DOHH2 (cell line): ENCODE results near the gene BAZ1A.

ENCODE experiments used
- H3F3A ChIP-seq: fragments of 200-600 bp; sonication (generic), shearing (Covaris generic); 2 replicates; pipeline ENCODE4 v1.6.0; 2016; ENCODE audit warnings: antibody characterized with exemption, mild to moderate bottlenecking; ENCODE audit not compliant: control insufficient read depth, insufficient read depth
- H3K27ac ChIP-seq: fragments of 200-600 bp; sonication (generic); 2 replicates; pipeline ENCODE4 v1.5.1; 2014; ENCODE audit warnings: low read depth, mild to moderate bottlenecking, low read length, moderate library complexity
- H3K27me3 ChIP-seq: fragments of 200-600 bp; sonication (generic); 2 replicates; pipeline ENCODE4 v1.6.1; 2014; ENCODE audit warnings: mild to moderate bottlenecking, low read length, mixed read lengths; ENCODE audit not compliant: control insufficient read depth
- H3K36me3 ChIP-seq: fragments of 200-600 bp; sonication (generic); 2 replicates; pipeline ENCODE4 v1.6.1; 2014; ENCODE audit warnings: mild to moderate bottlenecking, low read length, moderate library complexity, mixed read lengths; ENCODE audit not compliant: control insufficient read depth
- H3K4me1 ChIP-seq: fragments of 200-600 bp; sonication (generic); 2 replicates; pipeline ENCODE4 v1.6.1; 2014; ENCODE audit warnings: mild to moderate bottlenecking, low read length, mixed read lengths; ENCODE audit not compliant: control insufficient read depth
- H3K4me2 ChIP-seq: fragments of 200-600 bp; sonication (generic); 2 replicates; pipeline ENCODE4 v1.6.0; 2014; ENCODE audit warnings: mild to moderate bottlenecking, low read length, moderate library complexity
- H3K4me3 ChIP-seq: fragments of 200-600 bp; sonication (generic); 2 replicates; pipeline ENCODE4 v1.5.1; 2014; ENCODE audit warnings: mild to moderate bottlenecking, low read length, mixed read lengths
- H3K79me2 ChIP-seq: fragments of 200-600 bp; sonication (generic); 2 replicates; pipeline ENCODE4 v1.6.1; 2014; ENCODE audit warnings: mild to moderate bottlenecking, low read length, mixed read lengths; ENCODE audit not compliant: control insufficient read depth
- H3K9me2 ChIP-seq: fragments of 200-600 bp; sonication (generic); replicated peaks from 2 replicates; pipeline ENCODE4 v1.6.1; 2014; ENCODE audit warnings: mild to moderate bottlenecking, low read length, mixed read lengths; ENCODE audit not compliant: control insufficient read depth
- H3K9me3 ChIP-seq: fragments of 200-600 bp; sonication (generic); 2 replicates; pipeline ENCODE4 v1.6.1; 2014; ENCODE audit warnings: antibody characterized with exemption, low read length, mixed read lengths; ENCODE audit not compliant: control insufficient read depth, insufficient read depth
- H4K20me1 ChIP-seq: fragments of 200-600 bp; sonication (generic); 2 replicates; pipeline ENCODE4 v1.6.0; 2014; ENCODE audit warnings: low read depth, mild to moderate bottlenecking, antibody characterized with exemption, low read length, moderate library complexity; ENCODE audit not compliant: control insufficient read depth, insufficient read depth
- EZH2phosphoT487 ChIP-seq: fragments of 200-600 bp; sonication (generic); IDR thresholded peaks from 2 replicates; pipeline ENCODE4 v1.6.1; 2017; ENCODE audit warnings: borderline replicate concordance, mild to moderate bottlenecking, antibody characterized with exemption, low read length, moderate library complexity, mixed read lengths
- TF ChIP-seq, protein P1 (sequence below): fragments of 200-600 bp; sonication (generic); IDR thresholded peaks from one replicate; pipeline ENCODE4 v1.5.1; 2014; ENCODE audit warnings: antibody characterized with exemption, mild to moderate bottlenecking, low read depth, low read length; ENCODE audit not compliant: poor library complexity, severe bottlenecking

BAZ1A gene

DNA sequence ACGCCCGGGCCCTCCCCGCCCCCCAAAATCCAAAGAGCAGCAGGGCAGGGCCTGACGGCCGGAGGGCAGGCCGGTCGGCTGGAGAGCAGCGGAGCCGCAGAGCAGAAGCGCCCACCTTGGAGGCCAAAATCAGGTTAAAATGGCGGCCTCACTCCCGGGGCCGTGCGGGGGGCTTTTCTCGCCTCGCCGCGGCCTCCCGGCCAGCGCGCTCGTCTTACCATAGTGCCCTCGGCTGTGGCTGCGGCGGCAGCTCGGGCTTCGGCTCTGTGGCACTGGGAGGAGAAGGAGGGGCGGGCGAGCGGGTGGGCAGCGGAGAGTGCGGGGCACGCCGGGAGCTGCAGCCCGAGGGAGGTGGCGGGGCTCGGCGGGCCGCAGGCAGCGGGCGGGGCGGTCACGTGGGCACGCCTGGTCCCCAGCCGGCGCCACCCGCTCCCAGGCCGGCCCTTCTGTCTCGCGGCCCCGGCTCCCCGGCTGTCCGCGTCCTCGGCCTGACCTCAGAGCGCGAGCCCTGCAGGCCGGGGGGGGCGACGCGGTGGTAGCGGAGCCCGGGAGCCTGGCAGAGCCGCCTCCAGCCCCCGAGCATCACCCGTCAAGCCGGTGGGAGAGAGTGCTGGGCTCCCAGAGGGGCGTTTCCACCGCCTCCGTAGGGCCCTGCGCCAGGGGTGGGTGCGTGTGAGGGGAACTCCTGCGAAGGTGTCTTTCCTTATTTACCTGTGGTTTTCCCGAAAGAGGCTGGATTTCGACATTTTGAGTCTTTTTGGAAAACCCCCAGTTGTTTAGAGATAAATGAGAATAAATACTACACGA lies 160.6 kb downstream of the BAZ1A start, which contains the start of gene CFL2:
Gene CFL2, minus strand, starts transcription at position 274 of the 807 bp plus-strand sequence. Its CDS starts 53 bp downstream, at position 221.
- 0 out of 2 replicates have a peak, but pooled peaks cover 4% of the 10 kb centered on the region for H3F3A ChIP-seq
- no peaks in the 10 kb centered on the region for H3K9me2 ChIP-seq
- peaks cover 43% of the 10 kb centered on the region for H3K36me3 ChIP-seq
- peak within 1 kb of the TSS; percentile 88 for H3K4me2 ChIP-seq
- no peaks in the 10 kb centered on the region for H4K20me1 ChIP-seq
- no peak for TF ChIP-seq EZH2phosphoT487
- TF ChIP-seq, protein P1, sequence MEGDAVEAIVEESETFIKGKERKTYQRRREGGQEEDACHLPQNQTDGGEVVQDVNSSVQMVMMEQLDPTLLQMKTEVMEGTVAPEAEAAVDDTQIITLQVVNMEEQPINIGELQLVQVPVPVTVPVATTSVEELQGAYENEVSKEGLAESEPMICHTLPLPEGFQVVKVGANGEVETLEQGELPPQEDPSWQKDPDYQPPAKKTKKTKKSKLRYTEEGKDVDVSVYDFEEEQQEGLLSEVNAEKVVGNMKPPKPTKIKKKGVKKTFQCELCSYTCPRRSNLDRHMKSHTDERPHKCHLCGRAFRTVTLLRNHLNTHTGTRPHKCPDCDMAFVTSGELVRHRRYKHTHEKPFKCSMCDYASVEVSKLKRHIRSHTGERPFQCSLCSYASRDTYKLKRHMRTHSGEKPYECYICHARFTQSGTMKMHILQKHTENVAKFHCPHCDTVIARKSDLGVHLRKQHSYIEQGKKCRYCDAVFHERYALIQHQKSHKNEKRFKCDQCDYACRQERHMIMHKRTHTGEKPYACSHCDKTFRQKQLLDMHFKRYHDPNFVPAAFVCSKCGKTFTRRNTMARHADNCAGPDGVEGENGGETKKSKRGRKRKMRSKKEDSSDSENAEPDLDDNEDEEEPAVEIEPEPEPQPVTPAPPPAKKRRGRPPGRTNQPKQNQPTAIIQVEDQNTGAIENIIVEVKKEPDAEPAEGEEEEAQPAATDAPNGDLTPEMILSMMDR = no peak
- peak within 1 kb of the TSS; percentile 86 for H3K4me3 ChIP-seq
- peaks cover 47% of the 10 kb centered on the region for H3K79me2 ChIP-seq
- H3K27ac ChIP-seq = peak within 1 kb of the TSS; percentile 69
- peaks cover 52% of the 10 kb centered on the region for H3K4me1 ChIP-seq
- no peaks in the 10 kb centered on the region for H3K27me3 ChIP-seq
- no peaks in the 10 kb centered on the region for H3K9me3 ChIP-seq

DNA sequence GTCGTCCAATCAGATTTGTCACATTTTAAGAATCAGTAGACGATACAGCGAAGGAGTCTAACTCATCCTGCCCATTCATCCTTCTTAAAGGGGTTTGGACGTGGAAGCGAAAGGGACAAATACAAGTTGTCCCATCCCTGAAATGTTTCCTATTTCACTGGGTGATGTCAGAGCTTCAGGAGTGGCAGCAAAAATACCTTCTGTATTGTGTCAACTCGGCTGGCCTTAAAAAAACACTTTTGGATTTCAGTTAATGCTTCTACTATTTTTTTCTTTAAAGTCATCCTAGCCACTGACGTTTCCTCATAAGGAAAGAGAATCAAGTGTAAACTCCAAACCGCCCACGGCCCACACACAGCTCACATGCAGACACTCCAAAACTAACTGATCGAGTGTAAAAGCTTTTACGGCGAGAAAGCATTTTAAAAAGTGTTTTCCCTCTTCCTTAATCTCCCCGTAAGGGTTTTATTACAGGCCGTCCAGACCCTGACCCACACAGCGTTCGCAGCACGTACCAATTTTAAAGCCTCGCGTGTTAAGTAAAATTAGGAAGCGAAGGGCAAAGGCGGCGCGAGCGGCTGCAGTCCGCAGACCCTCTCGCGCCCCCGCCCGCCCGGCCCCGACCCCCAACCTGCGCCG lies 161.4 kb downstream of the BAZ1A start:
- Histone ChIP-seq H3K27me3 (no peaks in the 10 kb centered on the region), H3F3A (0 out of 2 replicates have a peak, but pooled peaks cover 4% of the 10 kb centered on the region), H3K27ac (peak overlapping the region; percentile 69), H3K79me2 (peaks cover 50% of the 10 kb centered on the region), H3K9me3 (no peaks in the 10 kb centered on the region), H3K4me2 (peak overlapping the region; percentile 88), H3K4me1 (peaks cover 59% of the 10 kb centered on the region), H3K36me3 (peaks cover 46% of the 10 kb centered on the region), H3K4me3 (peak overlapping the region; percentile 86), H4K20me1 (no peaks in the 10 kb centered on the region), H3K9me2 (no peaks in the 10 kb centered on the region)
- TF ChIP-seq, protein P1 = no peak
- no peak for TF ChIP-seq EZH2phosphoT487

DNA sequence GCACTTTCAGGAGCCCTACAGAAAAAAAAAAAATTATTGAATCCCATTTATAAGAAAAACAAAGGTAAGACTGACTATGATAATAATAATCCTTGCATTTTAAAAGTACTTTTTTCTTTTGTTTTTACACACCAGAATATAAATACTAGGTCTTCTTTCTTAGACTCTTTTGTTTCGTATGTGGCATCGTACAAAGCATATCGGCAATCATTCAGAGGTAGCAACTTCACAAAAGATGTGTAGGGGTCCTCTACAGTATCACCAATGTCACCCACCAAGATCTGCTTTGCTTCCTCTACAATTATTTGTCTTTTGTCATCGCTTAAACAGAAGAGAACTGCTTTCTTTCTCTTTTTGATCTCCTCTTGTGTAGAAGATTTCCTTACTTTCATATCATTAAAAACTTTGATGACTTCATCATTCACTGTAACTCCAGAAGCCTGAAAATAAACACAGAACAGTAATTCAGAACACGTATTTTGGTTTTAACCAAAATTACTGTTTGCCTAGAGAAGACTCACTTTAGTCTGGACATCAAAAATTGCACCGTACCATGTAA lies 162.0 kb downstream of the BAZ1A start:
- TF ChIP-seq, protein P1 = no peak
- no peak for TF ChIP-seq EZH2phosphoT487
- Histone ChIP-seq H3K9me3 (no peaks in the 10 kb centered on the region), H3K36me3 (peaks cover 46% of the 10 kb centered on the region), H3K4me1 (peaks cover 61% of the 10 kb centered on the region), H3K9me2 (no peaks in the 10 kb centered on the region), H4K20me1 (no peaks in the 10 kb centered on the region), H3K4me3 (peak overlapping the region; percentile 86), H3K4me2 (peak overlapping the region; percentile 88), H3K27me3 (no peaks in the 10 kb centered on the region), H3K79me2 (peaks cover 50% of the 10 kb centered on the region), H3F3A (peaks cover 5% of the 10 kb centered on the region; the same call in 1 of the 2 replicates), H3K27ac (peak overlapping the region; percentile 69)
